Measurements from ENCODE around the gene CWC27. TPM values are rescaled to one million over a fixed set of nuclear protein-coding genes. Genes with fewer than 3 reads are reported as not detected.

The CWC27 gene
- total and polyA plus RNA-seq, 9 of the 15 experiments (the other 6 are each of a cell fraction or from before 2014, with no cell fraction given): 19.7 to 49.3 (median 38.3) TPM

DNA sequence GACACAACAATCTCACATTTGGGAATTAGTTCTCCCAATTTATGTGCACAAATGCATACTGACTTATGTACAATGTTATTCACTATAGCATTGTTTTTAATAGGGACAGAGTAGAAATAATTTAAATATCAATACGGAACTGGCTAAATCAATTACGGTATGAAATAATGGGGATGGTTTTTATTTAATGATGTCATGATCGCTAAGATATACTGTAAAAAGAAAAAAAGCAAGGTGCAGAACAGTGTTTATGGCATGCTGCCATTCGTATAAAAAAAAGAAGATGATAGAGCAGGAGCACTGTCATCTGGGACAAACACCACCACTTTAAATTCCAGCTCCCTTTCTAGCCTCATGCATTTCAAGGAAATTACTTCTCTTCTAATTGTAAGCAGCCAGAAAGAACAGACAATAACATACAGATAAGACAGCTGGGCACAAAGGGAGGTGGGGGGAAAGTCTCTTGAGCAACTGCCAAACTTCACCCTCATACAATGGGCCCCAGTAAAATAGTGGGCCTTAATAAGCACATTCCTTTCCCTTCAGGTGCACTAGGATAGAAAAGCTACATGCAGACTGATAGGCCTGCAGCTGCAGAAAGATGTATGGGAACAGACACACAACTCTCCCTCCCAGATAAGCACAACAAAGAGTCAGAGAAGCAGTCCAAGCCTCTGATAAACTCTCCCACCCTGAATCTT lies 8.6 kb upstream of the CWC27 start (continued):
- peak; percentile 65 for TF ChIP-seq ARID1B (IDR thresholded peaks at IDR 0.05)
- no peak for TF ChIP-seq SAFB (IDR thresholded peaks at IDR 0.05; ENCODE audit: borderline replicate concordance, low read depth, low read length)
- no peak for TF ChIP-seq MCM3 (IDR thresholded peaks at IDR 0.05)
- no peak for TF ChIP-seq NKRF (IDR thresholded peaks at IDR 0.05; ENCODE audit: borderline replicate concordance)
- TF ChIP-seq SRSF1 (IDR thresholded peaks at IDR 0.05; ENCODE audit: low read depth, low read length): no peak
- TF ChIP-seq, protein P1, sequence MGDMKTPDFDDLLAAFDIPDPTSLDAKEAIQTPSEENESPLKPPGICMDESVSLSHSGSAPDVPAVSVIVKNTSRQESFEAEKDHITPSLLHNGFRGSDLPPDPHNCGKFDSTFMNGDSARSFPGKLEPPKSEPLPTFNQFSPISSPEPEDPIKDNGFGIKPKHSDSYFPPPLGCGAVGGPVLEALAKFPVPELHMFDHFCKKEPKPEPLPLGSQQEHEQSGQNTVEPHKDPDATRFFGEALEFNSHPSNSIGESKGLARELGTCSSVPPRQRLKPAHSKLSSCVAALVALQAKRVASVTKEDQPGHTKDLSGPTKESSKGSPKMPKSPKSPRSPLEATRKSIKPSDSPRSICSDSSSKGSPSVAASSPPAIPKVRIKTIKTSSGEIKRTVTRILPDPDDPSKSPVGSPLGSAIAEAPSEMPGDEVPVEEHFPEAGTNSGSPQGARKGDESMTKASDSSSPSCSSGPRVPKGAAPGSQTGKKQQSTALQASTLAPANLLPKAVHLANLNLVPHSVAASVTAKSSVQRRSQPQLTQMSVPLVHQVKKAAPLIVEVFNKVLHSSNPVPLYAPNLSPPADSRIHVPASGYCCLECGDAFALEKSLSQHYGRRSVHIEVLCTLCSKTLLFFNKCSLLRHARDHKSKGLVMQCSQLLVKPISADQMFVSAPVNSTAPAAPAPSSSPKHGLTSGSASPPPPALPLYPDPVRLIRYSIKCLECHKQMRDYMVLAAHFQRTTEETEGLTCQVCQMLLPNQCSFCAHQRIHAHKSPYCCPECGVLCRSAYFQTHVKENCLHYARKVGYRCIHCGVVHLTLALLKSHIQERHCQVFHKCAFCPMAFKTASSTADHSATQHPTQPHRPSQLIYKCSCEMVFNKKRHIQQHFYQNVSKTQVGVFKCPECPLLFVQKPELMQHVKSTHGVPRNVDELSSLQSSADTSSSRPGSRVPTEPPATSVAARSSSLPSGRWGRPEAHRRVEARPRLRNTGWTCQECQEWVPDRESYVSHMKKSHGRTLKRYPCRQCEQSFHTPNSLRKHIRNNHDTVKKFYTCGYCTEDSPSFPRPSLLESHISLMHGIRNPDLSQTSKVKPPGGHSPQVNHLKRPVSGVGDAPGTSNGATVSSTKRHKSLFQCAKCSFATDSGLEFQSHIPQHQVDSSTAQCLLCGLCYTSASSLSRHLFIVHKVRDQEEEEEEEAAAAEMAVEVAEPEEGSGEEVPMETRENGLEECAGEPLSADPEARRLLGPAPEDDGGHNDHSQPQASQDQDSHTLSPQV (IDR thresholded peaks at IDR 0.05): no peak
- peak; percentile 72 for TF ChIP-seq NCOR1 (IDR thresholded peaks at IDR 0.05)
- TF ChIP-seq MEIS2 (IDR thresholded peaks at IDR 0.05; ENCODE audit: partially characterized antibody): peak; percentile 38
- TF ChIP-seq, protein P2, sequence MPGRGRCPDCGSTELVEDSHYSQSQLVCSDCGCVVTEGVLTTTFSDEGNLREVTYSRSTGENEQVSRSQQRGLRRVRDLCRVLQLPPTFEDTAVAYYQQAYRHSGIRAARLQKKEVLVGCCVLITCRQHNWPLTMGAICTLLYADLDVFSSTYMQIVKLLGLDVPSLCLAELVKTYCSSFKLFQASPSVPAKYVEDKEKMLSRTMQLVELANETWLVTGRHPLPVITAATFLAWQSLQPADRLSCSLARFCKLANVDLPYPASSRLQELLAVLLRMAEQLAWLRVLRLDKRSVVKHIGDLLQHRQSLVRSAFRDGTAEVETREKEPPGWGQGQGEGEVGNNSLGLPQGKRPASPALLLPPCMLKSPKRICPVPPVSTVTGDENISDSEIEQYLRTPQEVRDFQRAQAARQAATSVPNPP (IDR thresholded peaks at IDR 0.05; ENCODE audit: borderline replicate concordance, insufficient read depth, insufficient read length): no peak
- no peak for TF ChIP-seq ELF2 (CRISPR knock-in tag; IDR thresholded peaks at IDR 0.05)
- TF ChIP-seq MTA1 (IDR thresholded peaks at IDR 0.05; ENCODE audit: borderline replicate concordance): no peak
- no peak for TF ChIP-seq ELF4 (CRISPR knock-in tag; IDR thresholded peaks at IDR 0.05)
- TF ChIP-seq ZNF589 (CRISPR knock-in tag; IDR thresholded peaks at IDR 0.05; ENCODE audit: low read depth): no peak
- TF ChIP-seq PRMT5 (CRISPR knock-in tag; IDR thresholded peaks at IDR 0.05): no peak
- TF ChIP-seq ARID3A (IDR thresholded peaks at IDR 0.05; ENCODE audit: borderline replicate concordance, low read depth, low read length): 0 out of 2 replicates have a peak, but pooled peaks have one; percentile 11
- TF ChIP-seq CXXC5 (CRISPR knock-in tag; IDR thresholded peaks at IDR 0.05): no peak
- TF ChIP-seq, protein P3, sequence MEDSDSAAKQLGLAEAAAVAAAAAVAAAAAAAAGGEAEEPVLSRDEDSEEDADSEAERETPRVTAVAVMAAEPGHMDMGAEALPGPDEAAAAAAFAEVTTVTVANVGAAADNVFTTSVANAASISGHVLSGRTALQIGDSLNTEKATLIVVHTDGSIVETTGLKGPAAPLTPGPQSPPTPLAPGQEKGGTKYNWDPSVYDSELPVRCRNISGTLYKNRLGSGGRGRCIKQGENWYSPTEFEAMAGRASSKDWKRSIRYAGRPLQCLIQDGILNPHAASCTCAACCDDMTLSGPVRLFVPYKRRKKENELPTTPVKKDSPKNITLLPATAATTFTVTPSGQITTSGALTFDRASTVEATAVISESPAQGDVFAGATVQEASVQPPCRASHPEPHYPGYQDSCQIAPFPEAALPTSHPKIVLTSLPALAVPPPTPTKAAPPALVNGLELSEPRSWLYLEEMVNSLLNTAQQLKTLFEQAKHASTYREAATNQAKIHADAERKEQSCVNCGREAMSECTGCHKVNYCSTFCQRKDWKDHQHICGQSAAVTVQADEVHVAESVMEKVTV (CRISPR knock-in tag; IDR thresholded peaks at IDR 0.05): no peak
- TF ChIP-seq PYGO2 (tag; IDR thresholded peaks at IDR 0.05): no peak

Measured in K562 (cell line).